Esophagus squamous epithelium (tissue), 4 donors: ENCODE data around the gene WDFY1.

Experiments used
- POLR2A ChIP-seq, 4 donors: fragments of 450-650 bp; IDR thresholded peaks; one replicate each; pipeline ENCODE4 v1.6.1; 2017; ENCODE audit warnings: antibody characterized with exemption in 4 of 4, mild to moderate bottlenecking in 4 of 4, moderate library complexity in 3 of 4
- TF ChIP-seq, protein P1 (sequence below), 6 experiments: fragments of 450-650 bp in 4 of 6; fragments of 200-600 bp in 2 of 6; sonication (generic) in 2 of 6; IDR thresholded peaks; one replicate each; pipeline ENCODE4 v1.5.1; 2016 to 2019; ENCODE audit warnings: antibody characterized with exemption in 6 of 6, mild to moderate bottlenecking in 4 of 6, moderate library complexity in 4 of 6

DNA sequence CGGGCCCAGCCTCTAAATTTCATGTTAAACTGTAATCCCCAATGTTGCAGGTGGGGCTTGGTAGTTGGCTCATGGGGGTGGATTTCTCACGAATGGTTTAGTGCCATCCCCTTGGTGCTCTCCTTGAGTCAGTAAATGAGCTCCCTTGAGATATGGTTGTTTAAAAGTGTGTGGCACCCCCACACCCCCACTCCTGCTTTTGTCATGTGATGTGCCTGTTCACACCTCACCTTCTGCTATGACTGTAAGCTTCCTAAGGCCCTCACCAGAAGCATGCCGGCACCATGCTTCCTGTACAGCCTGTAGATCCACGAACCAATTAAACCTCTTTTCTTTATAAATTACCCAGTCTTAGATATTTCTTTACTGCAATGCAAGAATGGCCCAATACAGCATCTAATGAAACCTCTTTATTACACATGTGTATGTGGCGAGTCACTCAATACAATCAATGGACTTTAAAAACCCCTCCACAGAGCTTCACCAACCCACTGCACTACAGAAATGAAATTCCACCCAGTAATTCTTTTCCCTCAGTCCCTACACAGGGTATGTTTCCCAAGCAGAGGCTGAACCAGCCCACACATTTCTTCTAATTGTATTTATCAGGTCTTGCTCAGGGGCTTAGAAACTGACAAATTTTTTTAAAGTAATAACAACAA, 47.3 kb downstream of the WDFY1 start:
- TF ChIP-seq POLR2A (IDR thresholded peaks at IDR 0.05) = no peak
- TF ChIP-seq, protein P1, sequence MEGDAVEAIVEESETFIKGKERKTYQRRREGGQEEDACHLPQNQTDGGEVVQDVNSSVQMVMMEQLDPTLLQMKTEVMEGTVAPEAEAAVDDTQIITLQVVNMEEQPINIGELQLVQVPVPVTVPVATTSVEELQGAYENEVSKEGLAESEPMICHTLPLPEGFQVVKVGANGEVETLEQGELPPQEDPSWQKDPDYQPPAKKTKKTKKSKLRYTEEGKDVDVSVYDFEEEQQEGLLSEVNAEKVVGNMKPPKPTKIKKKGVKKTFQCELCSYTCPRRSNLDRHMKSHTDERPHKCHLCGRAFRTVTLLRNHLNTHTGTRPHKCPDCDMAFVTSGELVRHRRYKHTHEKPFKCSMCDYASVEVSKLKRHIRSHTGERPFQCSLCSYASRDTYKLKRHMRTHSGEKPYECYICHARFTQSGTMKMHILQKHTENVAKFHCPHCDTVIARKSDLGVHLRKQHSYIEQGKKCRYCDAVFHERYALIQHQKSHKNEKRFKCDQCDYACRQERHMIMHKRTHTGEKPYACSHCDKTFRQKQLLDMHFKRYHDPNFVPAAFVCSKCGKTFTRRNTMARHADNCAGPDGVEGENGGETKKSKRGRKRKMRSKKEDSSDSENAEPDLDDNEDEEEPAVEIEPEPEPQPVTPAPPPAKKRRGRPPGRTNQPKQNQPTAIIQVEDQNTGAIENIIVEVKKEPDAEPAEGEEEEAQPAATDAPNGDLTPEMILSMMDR (IDR thresholded peaks at IDR 0.05) = no peak
